GM18498 (cell line): ENCODE data around the gene PCBP3.
"Not testable (repeated sequence)": the region's sequence is repeated elsewhere in the genome, so short reads cannot be mapped to it uniquely, and the experiment has no call there.

Experiments
- ATAC-seq: cut with Tn5 transposase; IDR thresholded peaks from one replicate; pipeline ENCODE4 v1.9.1; 2021; ENCODE audit warnings: mild to moderate bottlenecking, moderate library complexity; ENCODE audit not compliant: unreplicated experiment

Gene PCBP3

GRCh38 chr21:45662623-45663245 lies 19.2 kb downstream of the PCBP3 start:
- ATAC-seq = not testable (repeated sequence)

- no peak for ATAC-seq
Observed at GRCh38 chr21:45669382-45669781, 25.9 kb downstream of the PCBP3 start.

- ATAC-seq = no peak
Observed at GRCh38 chr21:45670731-45671130, 27.2 kb downstream of the PCBP3 start.

GRCh38 chr21:45678790-45679189 lies 35.3 kb downstream of the PCBP3 start:
- not testable (repeated sequence) for ATAC-seq

- no peak for ATAC-seq
Observed at GRCh38 chr21:45680215-45680614, 36.7 kb downstream of the PCBP3 start.

- ATAC-seq = no peak
Observed at GRCh38 chr21:45695086-45695485, 51.6 kb downstream of the PCBP3 start.

GRCh38 chr21:45698493-45699184 lies 55.1 kb downstream of the PCBP3 start:
- ATAC-seq = no peak

GRCh38 chr21:45699251-45699942 lies 55.9 kb downstream of the PCBP3 start:
- ATAC-seq = no peak

- no peak for ATAC-seq
Observed at GRCh38 chr21:45699966-45700365, 56.4 kb downstream of the PCBP3 start.

GRCh38 chr21:45700461-45700860 lies 56.9 kb downstream of the PCBP3 start:
- no peak for ATAC-seq

- no peak for ATAC-seq
Observed at GRCh38 chr21:45704311-45705108, 61.0 kb downstream of the PCBP3 start.

- ATAC-seq = no peak
Observed at GRCh38 chr21:45706299-45706698, 62.8 kb downstream of the PCBP3 start.

GRCh38 chr21:45709173-45709572 lies 65.6 kb downstream of the PCBP3 start:
- ATAC-seq = no peak

- ATAC-seq = no peak
Observed at GRCh38 chr21:45709696-45710268, 66.3 kb downstream of the PCBP3 start.

GRCh38 chr21:45710306-45710705 lies 66.8 kb downstream of the PCBP3 start:
- ATAC-seq = not testable (repeated sequence)

- no peak for ATAC-seq
Observed at GRCh38 chr21:45713613-45714012, 70.1 kb downstream of the PCBP3 start.

GRCh38 chr21:45715441-45715840 lies 71.9 kb downstream of the PCBP3 start:
- no peak for ATAC-seq

- ATAC-seq = no peak
Observed at GRCh38 chr21:45718413-45718812, 74.9 kb downstream of the PCBP3 start.

GRCh38 chr21:45719177-45719802 lies 75.8 kb downstream of the PCBP3 start:
- no peak for ATAC-seq

- not testable (repeated sequence) for ATAC-seq
Observed at GRCh38 chr21:45720204-45720603, 76.7 kb downstream of the PCBP3 start.
